Fibroblast of villous mesenchyme (primary cell): ENCODE results near the gene PPP2R3A. TPM values are rescaled to one million over a fixed set of nuclear protein-coding genes. Genes with fewer than 3 reads are reported as not detected.

Experiments
- DNase-seq: peaks from one replicate; pipeline ENCODE4 v3.0.0-alpha.2; 2010; ENCODE audit warnings: low read depth
- H3K4me3 ChIP-seq: 2 replicates; pipeline ENCODE4 v1.5.1; 2011; ENCODE audit warnings: low read depth, mild to moderate bottlenecking, low read length
- CTCF ChIP-seq: IDR thresholded peaks from 2 replicates; pipeline ENCODE4 v1.5.1; 2012; ENCODE audit warnings: low read depth, mild to moderate bottlenecking, low read length; ENCODE audit not compliant: insufficient read depth
- total RNA-seq: library from RNA; depleted of rRNA; stranded (reverse); fragments of >200 nt; gene quantifications from 2 replicates; pipeline ENCODE4 v1.2.3, GENCODE V29; 2012

PPP2R3A gene
- total RNA-seq, 1 donor: 25.9 TPM

GRCh38 chr3:135982404-135982761 lies 16.9 kb downstream of the PPP2R3A start:
- no peak overlapping the region for H3K4me3 ChIP-seq
- no peak for DNase-seq
- no peak for TF ChIP-seq CTCF

GRCh38 chr3:135982922-135983581 lies 17.5 kb downstream of the PPP2R3A start:
- H3K4me3 ChIP-seq: no peak overlapping the region
- peak; percentile 28 for DNase-seq
- no peak for TF ChIP-seq CTCF

- DNase-seq: no peak
- TF ChIP-seq CTCF: no peak
- no peak overlapping the region for H3K4me3 ChIP-seq
These were observed 22.1 kb downstream of the PPP2R3A start for GRCh38 chr3:135987661-135988060.

GRCh38 chr3:135989242-135989641 lies 23.7 kb downstream of the PPP2R3A start:
- no peak for DNase-seq
- no peak overlapping the region for H3K4me3 ChIP-seq
- TF ChIP-seq CTCF: no peak

GRCh38 chr3:135990903-135991302 lies 25.4 kb downstream of the PPP2R3A start:
- H3K4me3 ChIP-seq: no peak overlapping the region
- no peak for DNase-seq
- TF ChIP-seq CTCF: no peak

GRCh38 chr3:135991621-135992020 lies 26.1 kb downstream of the PPP2R3A start:
- no peak overlapping the region for H3K4me3 ChIP-seq
- no peak for TF ChIP-seq CTCF
- no peak for DNase-seq

GRCh38 chr3:135992072-135992471 lies 26.5 kb downstream of the PPP2R3A start:
- TF ChIP-seq CTCF: no peak
- H3K4me3 ChIP-seq: no peak overlapping the region
- DNase-seq: peak; percentile 71
